Panc1 (cell line): Measurements from ENCODE around the gene FSHR.

Experiments used
- POLR2AphosphoS5 ChIP-seq: IDR thresholded peaks from 2 replicates; pipeline ENCODE4 v1.6.1; 2012; ENCODE audit warnings: mild to moderate bottlenecking, low read depth, low read length, moderate library complexity
- SIN3A ChIP-seq: IDR thresholded peaks from 2 replicates; pipeline ENCODE4 v1.6.1; 2012; ENCODE audit warnings: low read depth, mild to moderate bottlenecking, low read length, moderate library complexity, borderline replicate concordance; ENCODE audit not compliant: insufficient read depth
- TF ChIP-seq, protein P1 (sequence below): fragments of 450-650 bp; IDR thresholded peaks from 2 replicates; pipeline ENCODE4 v1.5.1; 2017; ENCODE audit warnings: mild to moderate bottlenecking
- TF ChIP-seq, protein P2 (sequence below), 2 experiments: IDR thresholded peaks; 2 replicates each; pipeline ENCODE4 v1.6.1; 2011 to 2012; ENCODE audit warnings: low read depth in 2 of 2, control low read depth in 1 of 2, low read length in 1 of 2, mild to moderate bottlenecking in 1 of 2, moderate library complexity in 1 of 2; ENCODE audit not compliant: insufficient read depth in 1 of 2

- TF ChIP-seq, protein P1, sequence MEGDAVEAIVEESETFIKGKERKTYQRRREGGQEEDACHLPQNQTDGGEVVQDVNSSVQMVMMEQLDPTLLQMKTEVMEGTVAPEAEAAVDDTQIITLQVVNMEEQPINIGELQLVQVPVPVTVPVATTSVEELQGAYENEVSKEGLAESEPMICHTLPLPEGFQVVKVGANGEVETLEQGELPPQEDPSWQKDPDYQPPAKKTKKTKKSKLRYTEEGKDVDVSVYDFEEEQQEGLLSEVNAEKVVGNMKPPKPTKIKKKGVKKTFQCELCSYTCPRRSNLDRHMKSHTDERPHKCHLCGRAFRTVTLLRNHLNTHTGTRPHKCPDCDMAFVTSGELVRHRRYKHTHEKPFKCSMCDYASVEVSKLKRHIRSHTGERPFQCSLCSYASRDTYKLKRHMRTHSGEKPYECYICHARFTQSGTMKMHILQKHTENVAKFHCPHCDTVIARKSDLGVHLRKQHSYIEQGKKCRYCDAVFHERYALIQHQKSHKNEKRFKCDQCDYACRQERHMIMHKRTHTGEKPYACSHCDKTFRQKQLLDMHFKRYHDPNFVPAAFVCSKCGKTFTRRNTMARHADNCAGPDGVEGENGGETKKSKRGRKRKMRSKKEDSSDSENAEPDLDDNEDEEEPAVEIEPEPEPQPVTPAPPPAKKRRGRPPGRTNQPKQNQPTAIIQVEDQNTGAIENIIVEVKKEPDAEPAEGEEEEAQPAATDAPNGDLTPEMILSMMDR: no peak
- TF ChIP-seq, protein P2, sequence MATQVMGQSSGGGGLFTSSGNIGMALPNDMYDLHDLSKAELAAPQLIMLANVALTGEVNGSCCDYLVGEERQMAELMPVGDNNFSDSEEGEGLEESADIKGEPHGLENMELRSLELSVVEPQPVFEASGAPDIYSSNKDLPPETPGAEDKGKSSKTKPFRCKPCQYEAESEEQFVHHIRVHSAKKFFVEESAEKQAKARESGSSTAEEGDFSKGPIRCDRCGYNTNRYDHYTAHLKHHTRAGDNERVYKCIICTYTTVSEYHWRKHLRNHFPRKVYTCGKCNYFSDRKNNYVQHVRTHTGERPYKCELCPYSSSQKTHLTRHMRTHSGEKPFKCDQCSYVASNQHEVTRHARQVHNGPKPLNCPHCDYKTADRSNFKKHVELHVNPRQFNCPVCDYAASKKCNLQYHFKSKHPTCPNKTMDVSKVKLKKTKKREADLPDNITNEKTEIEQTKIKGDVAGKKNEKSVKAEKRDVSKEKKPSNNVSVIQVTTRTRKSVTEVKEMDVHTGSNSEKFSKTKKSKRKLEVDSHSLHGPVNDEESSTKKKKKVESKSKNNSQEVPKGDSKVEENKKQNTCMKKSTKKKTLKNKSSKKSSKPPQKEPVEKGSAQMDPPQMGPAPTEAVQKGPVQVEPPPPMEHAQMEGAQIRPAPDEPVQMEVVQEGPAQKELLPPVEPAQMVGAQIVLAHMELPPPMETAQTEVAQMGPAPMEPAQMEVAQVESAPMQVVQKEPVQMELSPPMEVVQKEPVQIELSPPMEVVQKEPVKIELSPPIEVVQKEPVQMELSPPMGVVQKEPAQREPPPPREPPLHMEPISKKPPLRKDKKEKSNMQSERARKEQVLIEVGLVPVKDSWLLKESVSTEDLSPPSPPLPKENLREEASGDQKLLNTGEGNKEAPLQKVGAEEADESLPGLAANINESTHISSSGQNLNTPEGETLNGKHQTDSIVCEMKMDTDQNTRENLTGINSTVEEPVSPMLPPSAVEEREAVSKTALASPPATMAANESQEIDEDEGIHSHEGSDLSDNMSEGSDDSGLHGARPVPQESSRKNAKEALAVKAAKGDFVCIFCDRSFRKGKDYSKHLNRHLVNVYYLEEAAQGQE (IDR thresholded peaks at IDR 0.05; ENCODE audit: insufficient read depth in 1 of 2, low read depth in 2 of 2, low read length in 1 of 2): no peak
- no peak for TF ChIP-seq SIN3A
- no peak for TF ChIP-seq POLR2AphosphoS5
Measured at GRCh38 chr2:49146401-49146800, 7.9 kb downstream of the FSHR start.
